HL-60/S4 treated with retinoic acid at 250 ng/mL for 4 days and 3 days (cell line): Measurements from ENCODE around the gene SFRP4.

Experiments used
- in situ Hi-C: fragments of 300-500 bp; cut with MboI; formaldehyde crosslinking; loops from 2 replicates; pipeline ENCODE4 v1.7.0; 2022; ENCODE audit warnings: low sequenced_read_pairs

The SFRP4 gene

GRCh38 chr7:37927773-37928444 is 11.3 kb upstream of the SFRP4 start:
- in situ Hi-C loops, result no loop called here

- in situ Hi-C loops, result no loop called here
Measured at GRCh38 chr7:37925620-37926019, 9.0 kb upstream of the SFRP4 start.

GRCh38 chr7:37924491-37925041 is 7.9 kb upstream of the SFRP4 start:
- in situ Hi-C loops, result loop anchor here (25.0 kb wide), 2 partner anchors 288 to 413 kb away; no protein-coding TSS in a partner anchor

GRCh38 chr7:37923996-37924395 is 7.4 kb upstream of the SFRP4 start:
- in situ Hi-C loops, result loop anchor here (25.0 kb wide), 2 partner anchors 288 to 413 kb away; no protein-coding TSS in a partner anchor

GRCh38 chr7:37921876-37922275 is 5.3 kb upstream of the SFRP4 start:
- in situ Hi-C loops, result loop anchor here (25.0 kb wide), 2 partner anchors 290 to 415 kb away; no protein-coding TSS in a partner anchor

GRCh38 chr7:37920849-37921805 is 4.5 kb upstream of the SFRP4 start:
- in situ Hi-C loops, result loop anchor here (25.0 kb wide), 2 partner anchors 291 to 416 kb away; no protein-coding TSS in a partner anchor

- in situ Hi-C loops, result loop anchor here (25.0 kb wide), 2 partner anchors 292 to 417 kb away; no protein-coding TSS in a partner anchor
Measured at GRCh38 chr7:37920305-37920848, 3.8 kb upstream of the SFRP4 start, which contains the start of gene EPDR1. Gene EPDR1, plus strand, starts transcription at chr7:37920640. Its CDS starts 300 bp downstream, at chr7:37920940.

- in situ Hi-C loops, result loop anchor here (25.0 kb wide), 2 partner anchors 294 to 419 kb away; no protein-coding TSS in a partner anchor
Measured at GRCh38 chr7:37918526-37918925, 1.9 kb upstream of the SFRP4 start.

GRCh38 chr7:37916017-37916672 is 472 bp downstream of the SFRP4 start:
- in situ Hi-C loops, result loop anchor here (25.0 kb wide), 2 partner anchors 296 to 421 kb away; no protein-coding TSS in a partner anchor

GRCh38 chr7:37915438-37915837 is 1.2 kb downstream of the SFRP4 start:
- in situ Hi-C loops, result loop anchor here (25.0 kb wide), 2 partner anchors 297 to 422 kb away; no protein-coding TSS in a partner anchor

- in situ Hi-C loops, result loop anchor here (25.0 kb wide), 2 partner anchors 300 to 425 kb away; no protein-coding TSS in a partner anchor
Measured at GRCh38 chr7:37912756-37913155, 3.9 kb downstream of the SFRP4 start.

- in situ Hi-C loops, result loop anchor here (25.0 kb wide), 2 partner anchors 304 to 429 kb away; no protein-coding TSS in a partner anchor
Measured at GRCh38 chr7:37908221-37908788, 8.3 kb downstream of the SFRP4 start.

GRCh38 chr7:37901890-37902524 is 14.6 kb downstream of the SFRP4 start:
- in situ Hi-C loops, result loop anchor here (25.0 kb wide), 2 partner anchors 310 to 435 kb away; no protein-coding TSS in a partner anchor

GRCh38 chr7:37901236-37901827 is 15.3 kb downstream of the SFRP4 start:
- in situ Hi-C loops, result loop anchor here (25.0 kb wide), 2 partner anchors 311 to 436 kb away; no protein-coding TSS in a partner anchor

- in situ Hi-C loops, result loop anchor here (10.0 to 25.0 kb wide), 3 partner anchors 195 to 438 kb away; no protein-coding TSS in a partner anchor
Measured at GRCh38 chr7:37899712-37900247, 16.8 kb downstream of the SFRP4 start.

GRCh38 chr7:37894671-37895070 is 21.9 kb downstream of the SFRP4 start:
- in situ Hi-C loops, result loop anchor here (10.0 kb wide), 1 partner anchor 200 kb away; no protein-coding TSS in a partner anchor

GRCh38 chr7:37893359-37893758 is 23.3 kb downstream of the SFRP4 start:
- in situ Hi-C loops, result loop anchor here (10.0 kb wide), 1 partner anchor 201 kb away; no protein-coding TSS in a partner anchor

- in situ Hi-C loops, result no loop called here
Measured at GRCh38 chr7:37882086-37882485, 34.5 kb downstream of the SFRP4 start.
